HepG2 (cell line): Measurements from ENCODE around the gene CAPN15. TPM values are rescaled to one million over a fixed set of nuclear protein-coding genes. Genes with fewer than 3 reads are reported as not detected.

Experiments
- CAMTA2 ChIP-seq: sonication (generic); formaldehyde crosslinking; IDR thresholded peaks from 2 replicates; pipeline ENCODE4 v1.4.0; 2020; ENCODE audit warnings: mild to moderate bottlenecking, missing genetic modification reagents, borderline replicate concordance
- DZIP1 ChIP-seq: sonication (generic); formaldehyde crosslinking; IDR thresholded peaks from 2 replicates; pipeline ENCODE4 v1.5.0; 2020; ENCODE audit warnings: mild to moderate bottlenecking, missing genetic modification reagents
- KIAA2018 ChIP-seq: sonication (generic); formaldehyde crosslinking; IDR thresholded peaks from 2 replicates; pipeline ENCODE4 v1.5.0; 2020; ENCODE audit warnings: mild to moderate bottlenecking, missing genetic modification reagents, borderline replicate concordance
- KLF6 ChIP-seq: IDR thresholded peaks from 2 replicates; pipeline ENCODE4 v1.8.0; 2016; ENCODE audit warnings: missing biosample characterization, missing genetic modification reagents
- MEIS2 ChIP-seq: sonication (generic); formaldehyde crosslinking; IDR thresholded peaks from 2 replicates; pipeline ENCODE4 v1.9.0; 2021; ENCODE audit warnings: mild to moderate bottlenecking, missing genetic modification reagents
- SP5 ChIP-seq: IDR thresholded peaks from 2 replicates; pipeline ENCODE4 v1.6.1; 2016; ENCODE audit warnings: low read depth, borderline replicate concordance
- STAT6 ChIP-seq: sonication (generic); formaldehyde crosslinking; IDR thresholded peaks from 2 replicates; pipeline ENCODE4 v1.4.0; 2020; ENCODE audit warnings: missing genetic modification reagents, mild to moderate bottlenecking, borderline replicate concordance
- THYN1 ChIP-seq: sonication (generic); formaldehyde crosslinking; IDR thresholded peaks from 2 replicates; pipeline ENCODE4 v1.8.1; 2023; ENCODE audit warnings: low read depth, mild to moderate bottlenecking, moderate library complexity, missing genetic modification reagents, borderline replicate concordance
- TOPORS ChIP-seq: sonication (generic); formaldehyde crosslinking; IDR thresholded peaks from 2 replicates; pipeline ENCODE4 v1.8.0; 2023; ENCODE audit warnings: mild to moderate bottlenecking, missing genetic modification reagents
- ZNF343 ChIP-seq: sonication (generic); formaldehyde crosslinking; IDR thresholded peaks from 2 replicates; pipeline ENCODE4 v1.4.0; 2020; ENCODE audit warnings: mild to moderate bottlenecking, missing genetic modification reagents
- ZNF563 ChIP-seq: sonication (generic); formaldehyde crosslinking; IDR thresholded peaks from 2 replicates; pipeline ENCODE4 v1.8.0; 2022; ENCODE audit warnings: mild to moderate bottlenecking, moderate library complexity, missing genetic modification reagents
- ZNF678 ChIP-seq: sonication (generic); formaldehyde crosslinking; IDR thresholded peaks from 2 replicates; pipeline ENCODE4 v1.4.0; 2020; ENCODE audit warnings: mild to moderate bottlenecking, missing genetic modification reagents
- ZNF776 ChIP-seq: sonication (generic); formaldehyde crosslinking; IDR thresholded peaks from 2 replicates; pipeline ENCODE4 v1.4.0; 2020; ENCODE audit warnings: mild to moderate bottlenecking, missing genetic modification reagents
- polyA plus RNA-seq, 8 experiments: library from polyadenylated mRNA; depleted of rRNA in 3 of 8; stranded (reverse) in 7 of 8; unstranded in 1 of 8; fragments of >200 nt; fragmentation: Illumina TruSeq in 4 of 8; extraction: Trizol in 4 of 8; gene quantifications; 2 replicates each; pipeline versions ENCODE4 v1.2.1 to v1.2.3, GENCODE V29; 2011 to 2016; ENCODE audit warnings: low read depth in 4 of 8, missing spikeins in 1 of 8, mixed read lengths in 1 of 8; ENCODE audit not compliant: insufficient read depth in 1 of 8
- total RNA-seq, 5 experiments: library from RNA; depleted of rRNA; stranded (reverse); fragments of >200 nt; fragmentation: Illumina TruSeq; extraction: Trizol; gene quantifications; 2 replicates each; pipeline ENCODE4 v1.2.3, GENCODE V29; 2016; ENCODE audit warnings: low read depth in 1 of 5

The CAPN15 gene
- total and polyA plus RNA-seq, 2 of the 13 experiments (the other 11 are each of a cell fraction or from before 2014, with no cell fraction given) = 14.9 to 24.5 TPM

- TF ChIP-seq KIAA2018 (no peak), ZNF678 (no peak), DZIP1 (CRISPR knock-in tag) (0 out of 2 replicates have a peak, but pooled peaks have one; percentile 22), MEIS2 (peak; percentile 34; the same call in 1 of the 2 replicates), CAMTA2 (no peak), SP5 (CRISPR knock-in tag) (no peak), THYN1 (CRISPR knock-in tag) (no peak), KLF6 (CRISPR knock-in tag) (0 out of 2 replicates have a peak, but pooled peaks have one; percentile 49), ZNF776 (CRISPR knock-in tag) (no peak), TOPORS (CRISPR knock-in tag) (no peak), ZNF563 (CRISPR knock-in tag) (0 out of 2 replicates have a peak, but pooled peaks have one; percentile 51), STAT6 (CRISPR knock-in tag) (no peak), ZNF343 (CRISPR knock-in tag) (no peak)
Observed at GRCh38 chr16:528111-529011, 849 bp downstream of the CAPN15 start (continued).
